GM12891 (cell line): ENCODE measurements around the gene KIR2DL4.
A peak's percentile ranks its signal among the peaks of the same experiment; 100 is the strongest.
"Not testable (repeated sequence)": the region's sequence is repeated elsewhere in the genome, so short reads cannot be mapped to it uniquely, and the experiment has no call there.

Source experiments
- DNase-seq: peaks from one replicate; pipeline ENCODE4 v3.0.0; 2011; ENCODE audit warnings: low spot score; ENCODE audit not compliant: insufficient read length
- FAIRE-seq: peaks from 2 replicates; lab custom pipeline; 2011; peaks lifted over from hg19 to GRCh38; lab: Jason Lieb, UNC
- PAX5 ChIP-seq: IDR thresholded peaks from 2 replicates; pipeline ENCODE4 v1.6.1; 2011; ENCODE audit warnings: low read length, moderate library complexity, mild to moderate bottlenecking; ENCODE audit not compliant: insufficient read depth, severe bottlenecking
- POLR2A ChIP-seq: IDR thresholded peaks from 2 replicates; pipeline ENCODE4 v1.6.1; 2011; ENCODE audit warnings: low read depth, low read length, control low read depth
- POLR2AphosphoS5 ChIP-seq: IDR thresholded peaks from 2 replicates; pipeline ENCODE4 v1.6.1; 2011; ENCODE audit warnings: low read depth, low read length, control low read depth
- POU2F2 ChIP-seq: IDR thresholded peaks from 2 replicates; pipeline ENCODE4 v1.6.1; 2011; ENCODE audit warnings: low read depth, mild to moderate bottlenecking, control low read depth, low read length, moderate library complexity
- SPI1 ChIP-seq: IDR thresholded peaks from 2 replicates; pipeline ENCODE4 v1.6.1; 2011; ENCODE audit warnings: low read depth, low read length, control low read depth
- TAF1 ChIP-seq: IDR thresholded peaks from 2 replicates; pipeline ENCODE4 v1.6.1; 2011; ENCODE audit warnings: low read depth, low read length, control low read depth

The KIR2DL4 gene

GRCh38 chr19:54790711-54791110 lies 12.7 kb upstream of the KIR2DL4 start:
- no peak for FAIRE-seq
- TF ChIP-seq POLR2AphosphoS5 (no peak), SPI1 (no peak), POLR2A (no peak), PAX5 (no peak), POU2F2 (no peak), TAF1 (no peak)

GRCh38 chr19:54791476-54791875 lies 11.9 kb upstream of the KIR2DL4 start:
- no peak for DNase-seq
- no peak for TF ChIP-seq POLR2AphosphoS5
- TF ChIP-seq TAF1, result no peak
- no peak for TF ChIP-seq POU2F2
- TF ChIP-seq POLR2A, result no peak
- TF ChIP-seq PAX5, result no peak
- TF ChIP-seq SPI1, result no peak
- no peak for FAIRE-seq

More at GRCh38 chr19:54790711-54791110, 12.7 kb upstream of the KIR2DL4 start:
- DNase-seq, result no peak

- TF ChIP-seq TAF1 (no peak), SPI1 (peak; percentile 32; the same call in 1 of the 2 replicates)
- DNase-seq, result no peak
- FAIRE-seq, result no peak
Observed at GRCh38 chr19:54792814-54793213, 10.6 kb upstream of the KIR2DL4 start.

- no peak for TF ChIP-seq POLR2AphosphoS5
- TF ChIP-seq SPI1, result no peak
- no peak for TF ChIP-seq TAF1
- no peak for TF ChIP-seq POU2F2
- TF ChIP-seq POLR2A, result no peak
- no peak for TF ChIP-seq PAX5
- no peak for FAIRE-seq
- DNase-seq, result no peak
Observed at GRCh38 chr19:54795758-54796157, 7.7 kb upstream of the KIR2DL4 start.

GRCh38 chr19:54804101-54804500 lies 691 bp downstream of the KIR2DL4 start:
- DNase-seq (no peak), FAIRE-seq (no peak)
- TF ChIP-seq POLR2AphosphoS5, result no peak
- no peak for TF ChIP-seq SPI1
- TF ChIP-seq POU2F2, result no peak
- TF ChIP-seq TAF1, result no peak
- TF ChIP-seq PAX5, result no peak

GRCh38 chr19:54804571-54804970 lies 1.2 kb downstream of the KIR2DL4 start:
- no peak for DNase-seq
- TF ChIP-seq TAF1 (no peak), PAX5 (no peak), SPI1 (no peak), POLR2A (no peak), POLR2AphosphoS5 (no peak), POU2F2 (no peak)

GRCh38 chr19:54805665-54806515 lies 2.5 kb downstream of the KIR2DL4 start:
- DNase-seq, result no peak
- TF ChIP-seq POLR2AphosphoS5 (no peak), POU2F2 (no peak), TAF1 (no peak), POLR2A (no peak), PAX5 (no peak), SPI1 (no peak)
- FAIRE-seq, result no peak

More at GRCh38 chr19:54804571-54804970, 1.2 kb downstream of the KIR2DL4 start:
- no peak for FAIRE-seq

GRCh38 chr19:54806516-54806838 lies 3.1 kb downstream of the KIR2DL4 start:
- TF ChIP-seq PAX5 (no peak), SPI1 (no peak), POLR2A (no peak), POU2F2 (no peak), TAF1 (no peak), POLR2AphosphoS5 (no peak)
- DNase-seq (no peak), FAIRE-seq (no peak)

- DNase-seq, FAIRE-seq: not testable (repeated sequence)
Observed at GRCh38 chr19:54814571-54814970, 11.2 kb downstream of the KIR2DL4 start.

- FAIRE-seq, DNase-seq: not testable (repeated sequence)
Observed at GRCh38 chr19:54816251-54816650, 12.8 kb downstream of the KIR2DL4 start, which contains the start of gene KIR3DL1. TSS of gene KIR3DL1 (plus strand) at chr19:54816468.
